Heart left ventricle (tissue), 13 donors: ENCODE results near the gene IWS1.

Experiments
- CTCF ChIP-seq, 12 donors: fragments of 200-600 bp; sonication (generic) in 4 of 12; IDR thresholded peaks; one replicate each; pipeline versions ENCODE4 v1.5.0 to v1.8.0; 2018 to 2022; ENCODE audit warnings: antibody characterized with exemption in 12 of 12, mild to moderate bottlenecking in 5 of 12
- POLR2A ChIP-seq, 2 donors: fragments of 450-650 bp; IDR thresholded peaks; one replicate each; pipeline ENCODE4 v1.6.1; 2017; ENCODE audit warnings: antibody characterized with exemption in 2 of 2, mild to moderate bottlenecking in 2 of 2, moderate library complexity in 2 of 2
- donor health status: ischemic (EF 13 %, LVEDD 7.1; RV severe dilation, severe dysfunction).
- donor health status: DM: no; HTN: yes; CAD: no.
- donor health status: DM: no; HTN: no; CAD: no.
- donor health status: ischemic (EF 25% LVEDD 6.9; RV normal size, moderate dysfunction).
- donor health status: ischemic (EF 25% LVEDD 5.7; RV mildly dilated, moderate dysfunction).
- donor health status: ischemic (EF 35%, LVEDD 5.7; RV mildly dilated, moderate dysfunction).
- donor health status: nonischemic (EF 11% LVEDD 7.7; RV severe dilation, severe dysfunction).
- donor health status: DM: yes; HTN: yes; CAD: no.
- donor health status: PGD.
- donor health status: ischemic (EF 29% LVEDD 5.4; RV normal size, mild dysfunction).
- donor health status: nonischemic (EF 23%, LVEDD 6.1; RV moderate dilation, normal function).

GRCh38 chr2:127527001-127527804, 914 bp upstream of the IWS1 start:
- TF ChIP-seq CTCF (IDR thresholded peaks at IDR 0.05): no peak
- no peak for TF ChIP-seq POLR2A (IDR thresholded peaks at IDR 0.05)
